Natural killer cell (primary cell): ENCODE data around the gene DLEC1. TPM values are rescaled to one million over a fixed set of nuclear protein-coding genes. Genes with fewer than 3 reads are reported as not detected.

Source experiments
- ATAC-seq, 3 donors: fragments of 150-1000 bp in 2 of 3; fragments of 200-7000 bp in 1 of 3; cut with Tn5 transposase; 1 replicate in 1 of 3; 2 replicates in 2 of 3; pipeline ENCODE4 v1.10.0; 2021; ENCODE audit warnings: mild to moderate bottlenecking in 2 of 3, moderate library complexity in 2 of 3
- DNase-seq, 2 donors: peaks; one replicate each; pipeline versions ENCODE4 v3.0.0 to v3.0.0-alpha.2; 2013 to 2021; ENCODE audit warnings: mixed read lengths in 1 of 2
- H3K27ac ChIP-seq: one replicate; pipeline ENCODE4 v1.5.1; 2013; ENCODE audit warnings: mild to moderate bottlenecking, low read length
- H3K27me3 ChIP-seq: one replicate; pipeline ENCODE4 v1.6.1; 2013; ENCODE audit warnings: low read length; ENCODE audit not compliant: control insufficient read depth, insufficient read depth
- H3K36me3 ChIP-seq: one replicate; pipeline ENCODE4 v1.6.1; 2013; ENCODE audit warnings: low read length; ENCODE audit not compliant: control insufficient read depth, insufficient read depth
- H3K4me1 ChIP-seq: one replicate; pipeline ENCODE4 v1.6.1; 2013; ENCODE audit warnings: low read length; ENCODE audit not compliant: control insufficient read depth, insufficient read depth
- H3K4me3 ChIP-seq: one replicate; pipeline ENCODE4 v1.5.1; 2013; ENCODE audit warnings: low read length
- H3K9me3 ChIP-seq: one replicate; pipeline ENCODE4 v1.6.1; 2013; ENCODE audit warnings: low read length; ENCODE audit not compliant: control insufficient read depth, insufficient read depth
- H3K27ac Mint-ChIP-seq, 2 donors: one replicate each; pipeline ENCODE4 v1.8.0; 2022; ENCODE audit warnings: mild to moderate bottlenecking in 2 of 2, mixed read lengths in 2 of 2, moderate library complexity in 1 of 2
- H3K27me3 Mint-ChIP-seq, 2 donors: one replicate each; pipeline ENCODE4 v1.8.0; 2022; ENCODE audit warnings: low read depth in 2 of 2, mixed read lengths in 2 of 2
- H3K36me3 Mint-ChIP-seq: one replicate; pipeline ENCODE4 v1.8.0; 2022; ENCODE audit warnings: mixed read lengths
- H3K4me1 Mint-ChIP-seq, 2 donors: one replicate each; pipeline ENCODE4 v1.8.0; 2022; ENCODE audit warnings: mixed read lengths in 2 of 2
- H3K4me3 Mint-ChIP-seq: one replicate; pipeline ENCODE4 v1.8.0; 2022; ENCODE audit warnings: mild to moderate bottlenecking, moderate library complexity, mixed read lengths
- H3K9me3 Mint-ChIP-seq, 2 donors: one replicate each; pipeline ENCODE4 v1.8.0; 2022; ENCODE audit warnings: mixed read lengths in 2 of 2
- WGBS: methylation state at CpG from one replicate; pipeline ENCODE4 v1.1.7; 2013; ENCODE audit warnings: missing lambda C conversion rate; ENCODE audit not compliant: insufficient coverage; 5-methylcytosine and 5-hydroxymethylcytosine counted together
- intact Hi-C: fragments of 100-400 bp; cut with micrococcal nuclease; formaldehyde crosslinking; loops from one replicate; pipeline ENCODE4 v1.14.2; 2022
- total RNA-seq, 4 donors: library from RNA; stranded (reverse); fragments of 120-200 nt in 1 of 4; gene quantifications; one replicate each; pipeline versions ENCODE4 v1.2.3 to v1.2.4, GENCODE V29; 2013 to 2022
- TF ChIP-seq, protein P1 (sequence below): fragments of 200-600 bp; IDR thresholded peaks from one replicate; pipeline ENCODE4 v1.8.0; 2022; ENCODE audit warnings: antibody characterized with exemption

Gene DLEC1
- total RNA-seq, 3 donors from 2014 or later (not counting 1 experiment from before 2014, with no cell fraction given), result 6.1 to 7.5 (median 7.0) TPM

DNA sequence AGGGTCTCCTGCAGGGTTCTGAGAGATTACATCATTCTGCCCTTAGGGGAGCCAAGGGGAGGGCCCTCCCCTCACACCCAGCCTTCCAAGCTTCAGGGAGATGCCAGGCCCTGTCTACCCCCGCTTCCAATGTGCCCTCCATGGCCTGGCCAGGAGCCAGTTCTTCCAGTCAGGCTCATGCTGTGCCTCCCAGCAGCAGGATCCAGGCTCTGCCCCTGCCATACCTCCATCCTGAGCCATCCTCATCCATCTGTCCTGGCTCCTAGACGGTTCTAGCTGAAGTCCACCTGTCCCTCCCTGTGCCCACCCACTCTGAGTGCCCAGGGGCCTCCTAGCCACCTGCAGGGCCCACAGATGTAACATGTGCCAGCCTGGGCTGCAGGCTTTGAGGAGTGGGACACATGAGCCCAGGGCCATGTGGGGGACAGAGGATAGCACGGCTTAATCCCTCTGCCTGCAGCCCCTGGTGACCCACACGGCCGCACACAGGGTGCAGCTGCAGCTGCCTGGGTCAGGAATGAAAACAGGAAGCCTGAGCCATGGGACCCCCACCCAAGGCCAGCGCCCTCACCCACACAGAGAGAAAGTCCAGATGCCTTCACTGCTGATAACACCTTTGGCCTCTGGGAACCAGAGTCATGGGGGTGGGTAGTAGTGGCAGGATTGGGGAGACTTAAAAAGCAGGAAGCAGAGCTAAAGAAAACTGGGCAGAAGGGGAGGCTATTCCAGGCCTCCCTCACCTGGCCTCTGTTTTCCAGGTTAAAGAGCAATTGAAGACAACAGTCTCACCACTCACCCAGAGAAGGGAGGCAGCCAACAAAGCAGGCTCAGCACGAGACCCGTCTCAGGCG, 21.3 kb upstream of the DLEC1 start:
- no peak overlapping the region for H3K27ac ChIP-seq
- TF ChIP-seq, protein P1, sequence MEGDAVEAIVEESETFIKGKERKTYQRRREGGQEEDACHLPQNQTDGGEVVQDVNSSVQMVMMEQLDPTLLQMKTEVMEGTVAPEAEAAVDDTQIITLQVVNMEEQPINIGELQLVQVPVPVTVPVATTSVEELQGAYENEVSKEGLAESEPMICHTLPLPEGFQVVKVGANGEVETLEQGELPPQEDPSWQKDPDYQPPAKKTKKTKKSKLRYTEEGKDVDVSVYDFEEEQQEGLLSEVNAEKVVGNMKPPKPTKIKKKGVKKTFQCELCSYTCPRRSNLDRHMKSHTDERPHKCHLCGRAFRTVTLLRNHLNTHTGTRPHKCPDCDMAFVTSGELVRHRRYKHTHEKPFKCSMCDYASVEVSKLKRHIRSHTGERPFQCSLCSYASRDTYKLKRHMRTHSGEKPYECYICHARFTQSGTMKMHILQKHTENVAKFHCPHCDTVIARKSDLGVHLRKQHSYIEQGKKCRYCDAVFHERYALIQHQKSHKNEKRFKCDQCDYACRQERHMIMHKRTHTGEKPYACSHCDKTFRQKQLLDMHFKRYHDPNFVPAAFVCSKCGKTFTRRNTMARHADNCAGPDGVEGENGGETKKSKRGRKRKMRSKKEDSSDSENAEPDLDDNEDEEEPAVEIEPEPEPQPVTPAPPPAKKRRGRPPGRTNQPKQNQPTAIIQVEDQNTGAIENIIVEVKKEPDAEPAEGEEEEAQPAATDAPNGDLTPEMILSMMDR, result no peak
- H3K4me3 Mint-ChIP-seq, result no peak overlapping the region
- H3K27me3 ChIP-seq, result no peaks in the 10 kb centered on the region
- H3K27me3 Mint-ChIP-seq, result no peaks in the 10 kb centered on the region
- H3K36me3 ChIP-seq, result peaks cover 23% of the 10 kb centered on the region
- ATAC-seq (no peak), DNase-seq (no peak)
- intact Hi-C loops, result no loop called here
- H3K9me3 Mint-ChIP-seq, result peaks cover 0 to 3% of the 10 kb centered on the region in 2 donors
- WGBS, result 83% methylated on average over 9 of the region's 9 CpGs
- H3K9me3 ChIP-seq, result peaks cover 3% of the 10 kb centered on the region
- H3K4me1 Mint-ChIP-seq, result peaks cover 5 to 28% of the 10 kb centered on the region in 2 donors
- no peak overlapping the region for H3K4me3 ChIP-seq
- H3K27ac Mint-ChIP-seq, result no peak overlapping the region
- peaks cover 22% of the 10 kb centered on the region for H3K36me3 Mint-ChIP-seq
- peaks cover 3% of the 10 kb centered on the region for H3K4me1 ChIP-seq

DNA sequence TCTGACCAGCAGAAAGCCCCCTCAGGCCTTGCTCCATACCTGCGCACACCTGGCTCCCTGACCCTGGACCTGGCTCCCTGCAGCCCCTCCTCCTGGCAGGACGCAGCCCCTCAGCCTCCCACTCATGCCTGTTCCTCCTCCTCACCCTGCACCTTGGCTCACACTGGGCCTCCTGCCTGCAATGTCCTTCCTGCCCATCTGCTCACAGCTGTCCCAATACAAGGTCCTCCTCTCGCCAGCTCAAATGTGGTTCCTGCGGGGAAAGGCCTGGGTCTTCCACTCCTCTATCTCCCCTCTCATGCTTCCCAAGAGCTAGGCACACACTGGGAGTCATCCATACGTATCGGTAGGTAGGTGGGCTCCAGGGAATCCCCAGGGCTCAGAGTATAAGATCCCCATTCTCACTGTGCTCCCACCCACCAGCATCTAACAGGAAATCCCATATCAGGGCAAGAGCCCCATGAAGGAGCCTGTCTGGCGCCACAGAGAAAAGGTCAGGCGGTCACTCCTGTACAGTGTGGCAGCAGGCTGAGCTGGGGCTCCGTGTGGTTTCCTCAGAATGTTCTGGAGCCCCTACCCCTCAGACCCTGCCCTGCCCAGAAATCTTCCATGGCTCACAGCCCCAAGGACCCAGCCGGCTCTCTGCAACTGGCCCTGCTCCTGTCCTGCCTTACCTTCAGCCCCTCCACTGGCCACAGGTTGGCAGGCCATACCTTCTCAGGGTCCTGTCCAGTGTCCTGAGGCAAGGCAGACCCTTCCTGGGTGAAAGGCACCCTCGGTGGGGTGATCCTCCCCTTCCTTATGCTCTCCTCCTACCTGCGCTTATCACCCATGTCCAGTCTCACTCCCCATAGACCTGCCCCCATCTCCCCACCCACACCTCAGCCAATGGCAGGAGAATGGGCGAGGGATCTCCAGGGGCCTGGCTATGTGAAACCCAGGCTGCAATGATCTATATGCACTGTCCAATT, 20.4 kb upstream of the DLEC1 start:
- whole genome bisulfite sequencing, result 91% methylated on average over 13 of the region's 13 CpGs
- peaks cover 21% of the 10 kb centered on the region for H3K36me3 Mint-ChIP-seq
- intact Hi-C loops, result no loop called here
- Histone ChIP-seq H3K36me3 (peaks cover 23% of the 10 kb centered on the region), H3K4me3 (no peak overlapping the region), H3K27ac (no peak overlapping the region), H3K4me1 (peaks cover 12% of the 10 kb centered on the region), H3K9me3 (peaks cover 3% of the 10 kb centered on the region), H3K27me3 (no peaks in the 10 kb centered on the region)
- DNase-seq (no peak), ATAC-seq (no peak)
- TF ChIP-seq, protein P1, result no peak
- no peaks in the 10 kb centered on the region for H3K27me3 Mint-ChIP-seq
- no peak overlapping the region for H3K27ac Mint-ChIP-seq
- H3K4me1 Mint-ChIP-seq, result peaks cover 7 to 37% of the 10 kb centered on the region in 2 donors
- H3K4me3 Mint-ChIP-seq, result no peak overlapping the region
- peaks cover 0 to 3% of the 10 kb centered on the region in 2 donors for H3K9me3 Mint-ChIP-seq

DNA sequence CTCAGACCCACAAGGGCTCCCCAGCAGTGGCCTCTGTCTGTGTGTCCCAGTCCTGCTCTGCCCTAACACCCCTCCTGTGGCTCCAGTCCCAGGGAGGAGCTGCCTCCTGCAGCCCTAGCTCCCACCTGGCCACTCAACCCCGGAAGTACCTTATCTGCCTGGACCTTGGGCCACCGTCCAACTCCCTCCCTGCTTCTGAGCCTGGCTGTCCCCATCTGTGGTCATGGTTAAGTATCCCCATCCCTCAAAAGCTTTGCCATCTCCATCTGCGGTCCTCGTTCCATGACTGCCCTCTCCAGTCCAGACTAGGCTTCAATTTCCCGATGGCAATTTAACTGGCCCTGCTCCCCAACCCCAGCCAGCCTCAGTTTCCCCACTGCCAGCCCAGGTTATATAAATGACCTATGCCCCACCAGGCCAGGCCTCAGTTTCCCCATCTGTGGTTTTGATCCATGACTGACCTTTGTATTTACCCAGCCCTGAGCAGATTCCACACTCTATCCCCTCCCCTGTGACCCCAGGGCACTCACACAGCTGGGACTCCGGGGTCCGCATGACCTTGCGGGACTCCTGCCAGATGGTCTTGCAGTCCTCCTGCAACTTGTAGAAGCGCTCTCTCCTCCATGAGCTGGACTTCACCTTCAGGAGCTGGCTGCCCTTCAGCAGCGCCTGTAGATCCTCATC, 19.2 kb upstream of the DLEC1 start:
- no peaks in the 10 kb centered on the region for H3K27me3 ChIP-seq
- DNase-seq (no peak), ATAC-seq (no peak)
- Mint-ChIP-seq H3K27me3 (no peaks in the 10 kb centered on the region), H3K4me3 (no peak overlapping the region), H3K36me3 (peaks cover 9% of the 10 kb centered on the region), H3K9me3 (peaks cover 0 to 3% of the 10 kb centered on the region in 2 donors), H3K27ac (peak overlapping the region in 1 of 2 donors; percentile 99), H3K4me1 (peaks cover 12 to 49% of the 10 kb centered on the region in 2 donors)
- TF ChIP-seq, protein P1, result no peak
- intact Hi-C loops, result no loop called here
- 97% methylated on average over 10 of the region's 10 CpGs for WGBS
- peaks cover 3% of the 10 kb centered on the region for H3K9me3 ChIP-seq
- H3K36me3 ChIP-seq, result peaks cover 23% of the 10 kb centered on the region
- H3K4me1 ChIP-seq, result peaks cover 20% of the 10 kb centered on the region
- no peak overlapping the region for H3K4me3 ChIP-seq
- no peak overlapping the region for H3K27ac ChIP-seq
